C4-2B (cell line): ENCODE results near the gene ZNF714.
"Not testable (repeated sequence)": the region's sequence is repeated elsewhere in the genome, so short reads cannot be mapped to it uniquely, and the experiment has no call there.

Experiments used
- H3K27ac ChIP-seq: fragments of 450-650 bp; 2 replicates; pipeline ENCODE4 v1.5.1; 2017
- CTCF ChIP-seq: fragments of 450-650 bp; conservative IDR thresholded peaks from 2 replicates; pipeline ENCODE4 v1.5.1; 2017; ENCODE audit warnings: mild to moderate bottlenecking
- ZFX ChIP-seq: fragments of 450-650 bp; IDR thresholded peaks from 2 replicates; pipeline ENCODE4 v1.6.1; 2017

Gene ZNF714

GRCh38 chr19:21130097-21130775 is 48.2 kb downstream of the ZNF714 start:
- no peak for TF ChIP-seq ZFX
- TF ChIP-seq CTCF = no peak
- H3K27ac ChIP-seq = no peak overlapping the region

- TF ChIP-seq CTCF (no peak), ZFX (no peak)
- no peak overlapping the region for H3K27ac ChIP-seq
Measured at GRCh38 chr19:21133633-21134032, 51.6 kb downstream of the ZNF714 start.

GRCh38 chr19:21134934-21135366 is 52.9 kb downstream of the ZNF714 start:
- TF ChIP-seq ZFX (no peak), CTCF (no peak)
- no peak overlapping the region for H3K27ac ChIP-seq

- TF ChIP-seq ZFX (no peak), CTCF (no peak)
- no peak overlapping the region for H3K27ac ChIP-seq
Measured at GRCh38 chr19:21135433-21135832, 53.4 kb downstream of the ZNF714 start.

- TF ChIP-seq ZFX = no peak
- TF ChIP-seq CTCF = no peak
- H3K27ac ChIP-seq = no peak overlapping the region
Measured at GRCh38 chr19:21138130-21138529, 56.1 kb downstream of the ZNF714 start.

- not testable (repeated sequence) for H3K27ac ChIP-seq
Measured at GRCh38 chr19:21141006-21141405, 59.0 kb downstream of the ZNF714 start.

GRCh38 chr19:21141787-21142464 is 59.9 kb downstream of the ZNF714 start, which contains the start of gene ZNF431:
Gene ZNF431, plus strand, starts transcription at chr19:21142040. Its CDS starts 144 bp downstream, at chr19:21142184.
- TF ChIP-seq CTCF (no peak), ZFX (peak; percentile 80)
- peak within 1 kb of the TSS; percentile 73 for H3K27ac ChIP-seq
